Esophagus muscularis mucosa (tissue), 4 donors: ENCODE data around the gene RECK. TPM values are rescaled to one million over a fixed set of nuclear protein-coding genes. Genes with fewer than 3 reads are reported as not detected.
A peak's percentile ranks its signal among the peaks of the same experiment; 100 is the strongest.

Experiments used
- DNase-seq: peaks from one replicate; pipeline ENCODE4 v3.0.0-alpha.2; 2017; ENCODE audit errors: extremely low spot score
- H3K27ac ChIP-seq, 4 donors: fragments of 200-600 bp; sonication (generic); replicated peaks in 1 of 4; 1 replicate in 3 of 4; 2 replicates in 1 of 4; pipeline ENCODE4 v1.5.1; 2016 to 2019; ENCODE audit warnings: mild to moderate bottlenecking in 1 of 4
- H3K27me3 ChIP-seq, 4 donors: fragments of 200-600 bp; sonication (generic); one replicate each; pipeline versions ENCODE4 v1.5.1 to v1.6.0; 2016 to 2019
- H3K36me3 ChIP-seq, 4 donors: fragments of 200-600 bp; sonication (generic); one replicate each; pipeline ENCODE4 v1.5.1; 2016 to 2019
- H3K4me1 ChIP-seq, 4 donors: fragments of 200-600 bp; sonication (generic); one replicate each; pipeline ENCODE4 v1.5.1; 2016 to 2019
- H3K4me3 ChIP-seq, 4 donors: fragments of 200-600 bp; sonication (generic); 1 replicate in 2 of 4; 2 replicates in 2 of 4; pipeline ENCODE4 v1.5.1; 2016 to 2019; ENCODE audit warnings: mild to moderate bottlenecking in 4 of 4, moderate library complexity in 1 of 4
- H3K9me3 ChIP-seq, 4 donors: fragments of 200-600 bp; sonication (generic); 1 replicate in 3 of 4; 2 replicates in 1 of 4; pipeline ENCODE4 v1.5.1; 2016 to 2019
- CTCF ChIP-seq, 3 experiments: fragments of 200-600 bp in 2 of 3; fragments of 450-650 bp in 1 of 3; sonication (generic) in 2 of 3; IDR thresholded peaks; one replicate each; pipeline ENCODE4 v1.5.1; 2017 to 2019; ENCODE audit warnings: antibody characterized with exemption in 3 of 3, mild to moderate bottlenecking in 2 of 3, moderate library complexity in 1 of 3
- EP300 ChIP-seq: sonication (generic); formaldehyde crosslinking; IDR thresholded peaks from one replicate; pipeline ENCODE4 v1.6.1; 2017; ENCODE audit warnings: antibody characterized with exemption
- POLR2A ChIP-seq: fragments of 450-650 bp; IDR thresholded peaks from one replicate; pipeline ENCODE4 v1.6.1; 2017; ENCODE audit warnings: antibody characterized with exemption, moderate library complexity, mild to moderate bottlenecking, low read depth
- POLR2AphosphoS5 ChIP-seq, 2 donors: sonication (generic); formaldehyde crosslinking; IDR thresholded peaks; one replicate each; pipeline ENCODE4 v1.6.1; 2017; ENCODE audit warnings: antibody characterized with exemption in 2 of 2
- whole genome bisulfite sequencing: methylation state at CpG from one replicate; pipeline ENCODE4 v1.1.5; 2018; 5-methylcytosine and 5-hydroxymethylcytosine counted together
- intact Hi-C: fragments of 100-400 bp; cut with DNase I; formaldehyde crosslinking; loops from one replicate; pipeline ENCODE4 v1.15.1; 2023
- total RNA-seq, 4 donors: library from RNA; depleted of rRNA; stranded (reverse); fragments of >200 nt; gene quantifications; one replicate each; pipeline versions ENCODE4 v1.1.0 to v1.2.1, GENCODE V29; 2016

The RECK gene
- total RNA-seq, 4 donors from 2014 or later: 16.6 to 24.2 (median 19.0) TPM

- Histone ChIP-seq H3K4me1 (peaks cover 0 to 8% (median 1%) of the 10 kb centered on the region in 4 donors), H3K9me3 (no peaks in the 10 kb centered on the region), H3K27me3 (no peaks in the 10 kb centered on the region), H3K36me3 (peaks cover 0 to 3% (median 0%) of the 10 kb centered on the region in 4 donors), H3K4me3 (no peak overlapping the region), H3K27ac (no peak overlapping the region)
- 92% methylated on average over 1 of the region's 1 CpG for WGBS
- no peak for TF ChIP-seq POLR2A
- TF ChIP-seq EP300: no peak
- no peak for TF ChIP-seq POLR2AphosphoS5 (IDR thresholded peaks at IDR 0.05)
- no peak for TF ChIP-seq CTCF (IDR thresholded peaks at IDR 0.05)
- no peak for DNase-seq
- intact Hi-C loops: loop anchor here (5.0 kb wide), 1 partner anchor 38 kb away; the partner anchor contains the start of gene GLIPR2
These were observed 63.0 kb downstream of the RECK start for GRCh38 chr9:36099718-36100117.

- Histone ChIP-seq H3K9me3 (no peaks in the 10 kb centered on the region), H3K27me3 (no peaks in the 10 kb centered on the region), H3K4me3 (no peak overlapping the region), H3K27ac (no peak overlapping the region), H3K36me3 (peaks cover 0 to 5% (median 1%) of the 10 kb centered on the region in 4 donors), H3K4me1 (peaks cover 0 to 8% (median 1%) of the 10 kb centered on the region in 4 donors)
- WGBS: 55% methylated on average over 3 of the region's 3 CpGs
- intact Hi-C loops: loop anchor here (5.0 kb wide), 1 partner anchor 37 kb away; the partner anchor contains the start of gene GLIPR2
- no peak for TF ChIP-seq EP300
- TF ChIP-seq POLR2AphosphoS5 (IDR thresholded peaks at IDR 0.05): no peak
- no peak for TF ChIP-seq POLR2A
- TF ChIP-seq CTCF (IDR thresholded peaks at IDR 0.05): no peak
- no peak for DNase-seq
These were observed 63.8 kb downstream of the RECK start for GRCh38 chr9:36100532-36100931.

GRCh38 chr9:36101916-36102741 is 65.4 kb downstream of the RECK start:
- peaks cover 0 to 9% (median 1%) of the 10 kb centered on the region in 4 donors for H3K36me3 ChIP-seq
- WGBS: 75% methylated on average over 4 of the region's 4 CpGs

GRCh38 chr9:36102742-36103495 is 66.2 kb downstream of the RECK start:
- no peak overlapping the region for H3K4me3 ChIP-seq
- H3K9me3 ChIP-seq: no peaks in the 10 kb centered on the region
- H3K27me3 ChIP-seq: no peaks in the 10 kb centered on the region
- H3K36me3 ChIP-seq: peaks cover 0 to 13% (median 2%) of the 10 kb centered on the region in 4 donors
- no peak for DNase-seq
- 77% methylated on average over 10 of the region's 10 CpGs for WGBS
- intact Hi-C loops: loop anchor here (1.0 to 5.0 kb wide), 2 partner anchors 34 to 63 kb away; partner anchors contain the start of gene GLIPR2
- TF ChIP-seq POLR2AphosphoS5 (IDR thresholded peaks at IDR 0.05) (peak in 1 of 2 donors; percentile 56), CTCF (IDR thresholded peaks at IDR 0.05) (peak; percentile 83 to 89 (median 87)), EP300 (no peak)
- peak overlapping the region in 1 of 4 donors; percentile 27 for H3K27ac ChIP-seq
- peaks cover 0 to 8% (median 1%) of the 10 kb centered on the region in 4 donors for H3K4me1 ChIP-seq

More at GRCh38 chr9:36101916-36102741, 65.4 kb downstream of the RECK start:
- no peak for DNase-seq
- no peaks in the 10 kb centered on the region for H3K27me3 ChIP-seq
- no peaks in the 10 kb centered on the region for H3K9me3 ChIP-seq
- peaks cover 0 to 8% (median 1%) of the 10 kb centered on the region in 4 donors for H3K4me1 ChIP-seq
- TF ChIP-seq POLR2AphosphoS5 (IDR thresholded peaks at IDR 0.05) (no peak), POLR2A (no peak), CTCF (IDR thresholded peaks at IDR 0.05) (no peak), EP300 (no peak)
- peak overlapping the region in 1 of 4 donors; percentile 27 for H3K27ac ChIP-seq
- intact Hi-C loops: loop anchor here (5.0 kb wide), 1 partner anchor 35 kb away; the partner anchor contains the start of gene GLIPR2
- no peak overlapping the region for H3K4me3 ChIP-seq
